NCI-H446 (cell line): ENCODE measurements around the gene RAB33B.

Experiments used
- DNase-seq, 2 experiments: peaks; one replicate each; lab custom pipeline; 2025; lab: John Stamatoyannopoulos, UW

RAB33B gene

DNA sequence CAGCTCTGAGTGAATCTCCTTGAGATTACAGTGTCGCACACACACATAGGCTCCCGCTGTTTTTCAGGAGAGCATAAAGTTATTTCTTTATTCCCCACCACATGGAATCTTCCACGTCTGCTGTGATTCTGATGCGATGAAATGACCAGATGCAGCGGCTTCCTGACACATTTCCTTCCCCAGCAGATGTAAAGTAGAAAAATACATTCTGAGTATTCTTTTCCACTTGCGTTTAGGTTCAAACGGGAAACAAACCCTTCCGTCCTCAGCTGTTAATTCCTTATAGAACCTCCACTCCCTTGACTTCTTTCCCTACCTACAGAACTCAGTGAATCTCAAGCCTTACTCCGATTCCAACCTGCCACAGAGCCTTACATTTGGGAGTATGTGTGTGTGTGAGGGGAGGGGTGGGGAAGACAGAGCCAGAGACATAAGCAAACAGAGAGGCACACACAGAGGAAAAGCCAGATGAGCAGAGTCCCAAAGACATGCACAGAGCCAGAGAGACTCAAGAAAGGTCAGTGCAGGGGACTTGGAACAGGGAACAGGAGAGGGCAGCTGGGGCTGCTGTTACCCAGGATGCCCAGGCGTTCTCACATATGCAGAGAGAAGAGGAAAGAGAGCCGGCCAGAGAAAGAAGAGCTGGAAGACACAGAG, 54.8 kb downstream of the RAB33B start:
- no peak for DNase-seq

DNA sequence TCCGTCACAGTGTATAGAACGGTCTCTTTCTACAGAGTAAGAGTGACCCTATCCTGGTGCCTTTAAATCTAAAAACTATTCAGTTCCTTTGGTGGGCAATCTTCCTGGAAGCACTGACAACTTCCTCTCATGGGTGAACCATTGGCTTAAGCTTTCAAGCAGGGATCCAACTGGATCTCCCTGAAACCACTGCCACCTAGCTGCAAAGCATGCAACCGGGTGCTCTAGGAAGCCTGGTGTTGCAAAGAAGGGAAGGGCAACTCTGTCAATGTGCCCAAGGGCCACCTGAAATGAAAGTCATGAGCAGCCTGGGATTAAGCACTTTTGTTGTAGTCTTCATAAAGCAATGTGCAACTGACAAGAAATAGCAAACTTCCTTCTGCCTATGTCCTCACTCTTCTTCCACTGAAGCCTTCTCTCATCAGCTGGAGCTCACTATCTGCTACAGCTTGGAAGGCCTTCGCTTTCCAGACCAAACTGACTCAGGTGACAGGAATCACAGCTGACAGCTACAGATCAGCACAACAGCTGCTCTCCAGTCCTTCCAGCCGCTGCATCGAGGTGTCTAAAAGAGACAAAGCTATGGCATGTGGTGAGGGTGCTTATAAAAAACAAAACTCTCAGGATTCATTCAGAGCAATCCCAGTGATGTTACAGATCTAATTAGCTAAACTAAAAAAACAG, 55.9 kb downstream of the RAB33B start:
- peak in 1 of 2 experiments; percentile 7 for DNase-seq

DNA sequence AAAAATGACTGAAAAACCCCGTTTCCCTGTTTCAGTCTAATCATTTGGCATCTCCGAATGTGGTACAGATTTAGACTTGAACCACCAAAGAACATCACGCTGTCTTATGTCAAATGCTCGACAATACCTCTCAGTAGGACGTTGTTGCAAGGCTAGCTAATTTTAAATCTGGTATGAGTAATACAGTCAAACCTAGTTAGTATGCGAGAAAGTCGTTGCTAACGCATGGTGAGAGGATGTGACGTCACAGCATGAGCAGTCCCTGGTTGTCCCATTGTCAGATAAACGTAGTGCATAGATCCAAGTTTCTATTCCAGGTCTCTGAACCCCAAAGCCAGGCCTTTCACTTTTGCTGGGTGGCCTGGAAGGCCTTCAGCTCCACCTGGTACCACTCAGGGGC, 57.4 kb downstream of the RAB33B start:
- no peak for DNase-seq

DNA sequence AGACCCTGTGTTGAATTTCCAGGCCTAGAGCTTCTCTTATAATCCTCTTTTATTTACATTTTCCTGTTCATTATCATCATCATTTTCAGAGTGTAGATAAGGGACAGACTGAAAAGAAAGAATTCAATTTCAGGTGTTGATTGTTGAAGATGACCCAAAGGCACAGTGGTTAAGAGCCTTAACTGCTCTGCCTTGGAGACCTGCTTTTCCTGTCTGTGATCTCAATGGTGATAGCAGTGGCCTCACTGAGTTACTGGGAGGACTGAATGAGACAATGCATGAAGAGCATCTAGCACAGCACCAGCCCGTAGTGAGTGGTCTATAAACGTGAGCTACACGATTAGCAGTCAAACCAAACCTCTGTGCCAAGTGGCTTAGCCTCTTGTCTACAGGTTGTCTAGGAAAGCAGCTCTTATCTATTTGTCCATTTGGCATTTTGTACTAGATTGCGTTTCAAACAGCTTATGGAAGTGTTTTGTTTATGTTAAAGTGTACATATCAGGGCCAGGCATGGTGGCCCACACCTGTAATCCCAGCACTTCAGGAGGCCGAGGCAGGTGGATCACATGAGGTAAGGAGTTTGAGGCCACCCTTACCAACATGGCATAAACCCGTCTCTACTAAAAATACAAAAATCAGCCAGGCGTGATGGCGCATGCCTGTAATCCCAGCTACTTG, 60.6 kb downstream of the RAB33B start:
- no peak for DNase-seq

DNA sequence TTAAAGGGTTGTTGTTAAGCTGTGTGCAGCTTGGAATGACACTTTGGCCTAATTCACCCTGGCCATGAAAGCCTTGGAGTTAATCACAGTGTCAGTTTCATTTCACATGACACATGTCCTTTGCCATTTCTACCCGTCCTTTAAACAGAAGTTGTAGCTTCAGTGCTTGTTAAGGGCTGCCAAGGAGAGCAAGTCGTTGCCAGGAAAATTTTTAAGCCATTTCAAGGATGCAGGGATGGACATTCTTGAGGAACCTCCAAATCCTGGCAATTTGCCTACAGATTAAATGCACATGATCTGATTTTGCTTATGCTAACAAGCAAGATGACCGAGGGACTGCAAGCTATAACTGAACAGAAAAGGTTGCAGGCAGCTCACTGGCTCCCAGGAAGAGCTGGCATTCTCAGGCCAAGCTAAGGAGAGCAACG, 61.6 kb downstream of the RAB33B start:
- peak in 1 of 2 experiments; percentile 49 for DNase-seq

DNA sequence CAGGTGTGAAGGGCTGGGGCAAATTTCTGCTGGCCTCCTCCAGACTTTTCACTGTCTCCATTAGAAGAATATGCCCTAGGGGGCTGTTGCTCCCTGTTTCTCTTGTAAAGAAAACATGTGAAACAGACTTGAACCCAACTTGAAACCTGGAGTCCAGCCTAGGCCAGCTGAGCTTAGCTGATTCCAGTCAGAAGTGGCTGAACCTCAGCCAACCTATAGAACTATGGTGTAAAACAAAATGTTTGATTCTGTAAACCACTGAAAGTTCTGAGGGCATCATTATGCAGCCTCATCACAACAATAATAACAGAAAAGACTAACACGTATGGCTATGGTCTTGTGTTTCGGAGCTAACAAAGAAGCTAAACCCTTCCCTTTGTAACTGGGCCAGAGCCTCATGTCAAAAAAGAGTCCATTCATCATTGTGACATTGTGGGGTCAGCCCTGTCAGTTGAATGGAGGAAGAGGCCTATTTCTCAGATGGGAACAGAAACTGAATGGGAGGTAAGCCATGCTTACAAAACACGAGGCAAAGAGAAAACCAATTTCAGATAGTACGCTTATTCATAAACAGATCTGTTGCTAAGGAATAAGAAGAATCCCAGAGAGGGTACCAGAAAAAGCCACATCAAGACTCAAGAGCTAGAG, 68.0 kb downstream of the RAB33B start:
- no peak for DNase-seq

DNA sequence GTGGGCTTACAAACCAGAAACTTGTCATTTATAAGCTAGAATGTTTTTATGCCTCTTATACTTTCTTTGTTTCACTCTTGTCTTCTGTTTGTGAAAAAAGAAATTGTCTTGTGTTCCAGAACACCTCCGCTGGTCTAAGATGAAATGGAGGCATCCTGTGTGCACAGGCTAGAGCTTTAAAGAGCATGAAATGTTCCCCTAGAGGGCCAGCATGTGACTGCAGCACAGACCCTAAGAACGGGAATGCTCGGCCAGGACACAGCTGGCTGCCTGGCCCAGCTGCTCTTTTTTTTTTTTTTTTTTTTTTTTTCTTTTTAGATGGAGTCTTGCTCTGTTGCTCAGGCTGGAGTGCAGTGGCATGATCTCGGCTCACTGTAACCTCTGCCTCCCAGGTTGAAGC, 68.5 kb downstream of the RAB33B start:
- no peak for DNase-seq

DNA sequence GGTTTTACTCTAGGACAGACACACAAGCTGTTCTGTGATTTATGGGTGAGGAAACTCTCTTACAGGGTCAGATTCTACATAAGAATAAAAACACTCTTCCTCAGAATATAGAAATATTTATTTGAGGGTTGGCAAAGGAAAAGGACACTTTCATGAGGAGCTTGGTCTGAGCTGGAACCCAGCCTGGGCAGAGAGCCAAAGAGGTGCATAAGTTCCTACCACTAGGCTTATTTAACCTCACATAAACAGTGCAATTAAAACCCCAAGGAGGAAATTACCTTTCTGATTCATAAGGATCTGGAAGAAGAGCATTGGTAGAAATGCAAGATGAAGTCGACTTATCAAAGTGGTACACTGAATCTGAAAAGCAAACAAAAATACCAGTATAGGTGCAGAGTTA, 69.2 kb downstream of the RAB33B start:
- peak in 1 of 2 experiments; percentile 2 for DNase-seq

DNA sequence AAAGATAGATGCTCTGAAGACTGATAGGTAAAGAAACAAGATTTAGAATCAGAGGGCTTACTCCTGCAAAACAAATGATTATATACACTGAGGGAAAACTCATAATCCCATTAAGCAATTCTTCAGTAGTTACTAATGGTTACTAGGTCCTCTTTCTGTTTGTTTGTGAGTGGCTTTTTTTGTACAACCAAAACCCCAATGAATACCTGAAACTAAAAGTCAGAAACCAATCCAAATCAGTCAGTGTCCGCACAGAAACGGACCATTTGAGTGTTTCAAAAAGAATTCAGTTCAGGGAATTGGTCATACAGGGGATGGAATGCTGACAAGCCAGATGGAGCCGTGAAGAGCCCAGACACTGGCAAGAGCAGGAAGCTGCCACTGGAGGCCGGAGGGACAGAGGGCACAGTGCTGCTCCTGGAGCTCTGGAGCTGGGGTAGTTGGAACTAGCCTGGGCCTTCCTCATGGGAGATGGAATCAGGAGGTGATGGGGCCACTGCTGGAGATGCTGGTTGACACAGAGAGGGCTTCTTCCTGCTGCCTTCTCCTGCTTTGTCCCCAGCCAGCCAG, 70.2 kb downstream of the RAB33B start:
- DNase-seq, result no peak

DNA sequence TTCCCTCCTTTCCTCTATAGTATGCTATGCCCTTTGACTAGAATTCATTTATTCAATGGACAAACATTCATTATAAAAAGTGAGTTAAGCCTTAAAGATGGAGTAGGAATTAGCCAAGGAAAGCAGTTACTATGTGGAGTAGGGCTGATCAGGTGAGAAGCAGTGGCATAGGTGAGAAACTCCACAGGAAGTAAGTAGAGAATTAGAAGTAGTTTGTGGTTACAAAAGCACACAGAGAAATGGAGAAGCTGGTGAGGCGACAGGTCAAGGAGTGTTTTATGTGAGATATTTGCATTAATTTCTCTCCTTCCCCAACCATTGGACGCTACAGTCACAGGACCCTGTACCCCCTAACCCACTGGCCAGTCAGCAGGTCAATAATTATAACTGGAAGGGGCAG, 71.5 kb downstream of the RAB33B start:
- no peak for DNase-seq
